ENCODE data around the gene ZNF579.

DNA sequence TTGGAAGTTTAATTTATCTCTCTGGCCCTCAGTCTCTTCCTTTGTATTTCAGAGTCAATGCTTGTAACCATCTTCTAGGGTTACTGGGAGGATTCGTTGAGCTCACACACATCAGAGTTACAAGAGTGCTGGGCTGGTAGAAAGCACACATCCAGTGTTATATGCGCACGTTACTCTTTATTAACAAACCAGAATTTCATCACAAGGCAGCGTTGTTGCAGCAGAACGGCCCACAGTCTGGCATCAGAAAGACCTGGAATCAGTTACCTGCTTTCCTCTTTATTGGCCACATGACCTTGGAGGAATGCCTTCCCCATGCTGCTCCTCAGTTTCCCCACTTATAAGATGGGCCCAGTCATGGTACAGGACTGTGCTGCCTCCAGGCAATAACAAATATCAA, 28.7 kb upstream of the ZNF579 start:
- TF ChIP-seq CTCF (IDR thresholded peaks at IDR 0.05; ENCODE audit: borderline replicate concordance, extremely low read depth, low read length, poor library complexity, severe bottlenecking): no peak
- TF ChIP-seq EZH2 (IDR thresholded peaks at IDR 0.05; ENCODE audit: borderline replicate concordance, low read depth, low read length, severe bottlenecking): no peak

Measured in DND-41 (cell line).